Choroid plexus epithelial cell (primary cell): Measurements from ENCODE around the gene ICE2.
A peak's percentile ranks its signal among the peaks of the same experiment; 100 is the strongest.

Experiments used
- DNase-seq: peaks from one replicate; pipeline ENCODE4 v3.0.0-alpha.2; 2010; ENCODE audit warnings: low read depth
- H3K4me3 ChIP-seq: 2 replicates; pipeline ENCODE4 v1.5.1; 2011; ENCODE audit warnings: low read depth, mild to moderate bottlenecking, control low read depth, low read length, moderate library complexity
- CTCF ChIP-seq: conservative IDR thresholded peaks from 2 replicates; pipeline ENCODE4 v1.5.1; 2011; ENCODE audit warnings: low read depth, mild to moderate bottlenecking, control low read depth, inconsistent platforms, low read length, moderate library complexity

Gene ICE2

GRCh38 chr15:60395276-60396011 lies 83.5 kb downstream of the ICE2 start:
- no peak for TF ChIP-seq CTCF
- peak; percentile 25 for DNase-seq
- H3K4me3 ChIP-seq, result peak overlapping the region; percentile 95

GRCh38 chr15:60394689-60395097 lies 84.2 kb downstream of the ICE2 start:
- TF ChIP-seq CTCF, result no peak
- peak; percentile 60 for DNase-seq
- peak overlapping the region; percentile 95 for H3K4me3 ChIP-seq

GRCh38 chr15:60392986-60393790 lies 85.8 kb downstream of the ICE2 start:
- DNase-seq, result peak; percentile 98
- no peak for TF ChIP-seq CTCF
- H3K4me3 ChIP-seq, result peak overlapping the region; percentile 95

GRCh38 chr15:60392601-60392985 lies 86.3 kb downstream of the ICE2 start:
- DNase-seq, result peak; percentile 85
- H3K4me3 ChIP-seq, result peak overlapping the region; percentile 22
- no peak for TF ChIP-seq CTCF

GRCh38 chr15:60391722-60392315 lies 87.1 kb downstream of the ICE2 start:
- H3K4me3 ChIP-seq, result peak overlapping the region; percentile 24
- peak; percentile 15 for DNase-seq
- TF ChIP-seq CTCF, result no peak

- DNase-seq, result peak; percentile 83
- TF ChIP-seq CTCF, result peak; percentile 11
- peak overlapping the region; percentile 14 for H3K4me3 ChIP-seq
These were observed 88.0 kb downstream of the ICE2 start for GRCh38 chr15:60390871-60391501.
